Measurements from ENCODE around the gene AP1S3. TPM values are rescaled to one million over a fixed set of nuclear protein-coding genes. Genes with fewer than 3 reads are reported as not detected.
"Not testable (repeated sequence)": the region's sequence is repeated elsewhere in the genome, so short reads cannot be mapped to it uniquely, and the experiment has no call there.

AP1S3 gene
- total RNA-seq, 4 donors from 2014 or later: 0.80 to 6.4 (median 1.7) TPM

- 83 to 89% methylated on average over 3 of the region's 3 CpGs for whole genome bisulfite sequencing, 2 donors
- intact Hi-C loops (cut with DNase I; ENCODE audit: low total_unique reads): no loop called here
- TF ChIP-seq, protein P1, sequence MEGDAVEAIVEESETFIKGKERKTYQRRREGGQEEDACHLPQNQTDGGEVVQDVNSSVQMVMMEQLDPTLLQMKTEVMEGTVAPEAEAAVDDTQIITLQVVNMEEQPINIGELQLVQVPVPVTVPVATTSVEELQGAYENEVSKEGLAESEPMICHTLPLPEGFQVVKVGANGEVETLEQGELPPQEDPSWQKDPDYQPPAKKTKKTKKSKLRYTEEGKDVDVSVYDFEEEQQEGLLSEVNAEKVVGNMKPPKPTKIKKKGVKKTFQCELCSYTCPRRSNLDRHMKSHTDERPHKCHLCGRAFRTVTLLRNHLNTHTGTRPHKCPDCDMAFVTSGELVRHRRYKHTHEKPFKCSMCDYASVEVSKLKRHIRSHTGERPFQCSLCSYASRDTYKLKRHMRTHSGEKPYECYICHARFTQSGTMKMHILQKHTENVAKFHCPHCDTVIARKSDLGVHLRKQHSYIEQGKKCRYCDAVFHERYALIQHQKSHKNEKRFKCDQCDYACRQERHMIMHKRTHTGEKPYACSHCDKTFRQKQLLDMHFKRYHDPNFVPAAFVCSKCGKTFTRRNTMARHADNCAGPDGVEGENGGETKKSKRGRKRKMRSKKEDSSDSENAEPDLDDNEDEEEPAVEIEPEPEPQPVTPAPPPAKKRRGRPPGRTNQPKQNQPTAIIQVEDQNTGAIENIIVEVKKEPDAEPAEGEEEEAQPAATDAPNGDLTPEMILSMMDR (IDR thresholded peaks at IDR 0.05): no peak
- no peak for TF ChIP-seq POLR2A (IDR thresholded peaks at IDR 0.05)
- DNase-seq (ENCODE audit: low spot score in 2 of 2): no peak
- H3K4me3 ChIP-seq (ENCODE audit: low read depth, poor library complexity, severe bottlenecking): no peak overlapping the region
Observed at GRCh38 chr2:223819891-223820290, 17.5 kb downstream of the AP1S3 start.

- WGBS, 2 donors: 64% methylated on average over 13 of the region's 13 CpGs
- TF ChIP-seq, protein P1 (IDR thresholded peaks at IDR 0.05): no peak
- TF ChIP-seq POLR2A (IDR thresholded peaks at IDR 0.05): no peak
- intact Hi-C loops (cut with DNase I; ENCODE audit: low total_unique reads): no loop called here
- DNase-seq (ENCODE audit: low spot score in 2 of 2): no peak
- H3K4me3 ChIP-seq (ENCODE audit: low read depth, poor library complexity, severe bottlenecking): no peak overlapping the region
Observed at GRCh38 chr2:223815884-223816570, 21.4 kb downstream of the AP1S3 start.

GRCh38 chr2:223815186-223815883 lies 22.0 kb downstream of the AP1S3 start:
- no peak for DNase-seq (ENCODE audit: low spot score in 2 of 2)
- no peak for TF ChIP-seq POLR2A (IDR thresholded peaks at IDR 0.05)
- TF ChIP-seq, protein P1 (IDR thresholded peaks at IDR 0.05): no peak
- intact Hi-C loops (cut with DNase I; ENCODE audit: low total_unique reads): no loop called here
- 62 to 72% methylated on average over 3 of the region's 3 CpGs for WGBS, 2 donors
- H3K4me3 ChIP-seq (ENCODE audit: low read depth, poor library complexity, severe bottlenecking): no peak overlapping the region

GRCh38 chr2:223814764-223815163 lies 22.6 kb downstream of the AP1S3 start:
- DNase-seq (ENCODE audit: low spot score in 2 of 2); intact Hi-C loops (cut with DNase I; ENCODE audit: low total_unique reads); H3K4me3 ChIP-seq (ENCODE audit: low read depth, poor library complexity, severe bottlenecking): not testable (repeated sequence)
- WGBS, 2 donors: 72 to 84% methylated on average over 3 of the region's 3 CpGs

DNA sequence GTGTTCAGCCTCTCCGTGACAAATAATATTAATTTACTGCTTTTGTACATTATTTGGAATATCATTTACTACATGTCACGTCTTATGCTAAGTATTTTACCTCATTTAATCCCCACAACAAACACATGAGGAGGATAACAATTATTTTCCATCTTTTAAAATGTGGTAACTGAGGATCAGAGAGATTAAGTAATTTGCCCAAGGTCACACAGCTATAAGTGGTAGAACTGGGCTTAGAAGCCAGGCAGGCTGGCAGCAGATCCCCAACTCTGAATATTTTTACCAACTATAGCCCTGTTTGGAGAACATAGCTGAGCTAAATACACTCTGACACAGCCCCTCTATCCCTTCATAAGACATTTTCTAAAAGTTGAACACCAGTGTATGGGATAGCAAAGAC lies 24.1 kb downstream of the AP1S3 start:
- DNase-seq (ENCODE audit: low spot score in 2 of 2): no peak
- intact Hi-C loops (cut with DNase I; ENCODE audit: low total_unique reads): no loop called here
- WGBS, 2 donors: 93 to 96% methylated on average over 2 of the region's 2 CpGs
- TF ChIP-seq POLR2A (IDR thresholded peaks at IDR 0.05): no peak
- TF ChIP-seq, protein P1 (IDR thresholded peaks at IDR 0.05): no peak
- H3K4me3 ChIP-seq (ENCODE audit: low read depth, poor library complexity, severe bottlenecking): no peak overlapping the region

DNA sequence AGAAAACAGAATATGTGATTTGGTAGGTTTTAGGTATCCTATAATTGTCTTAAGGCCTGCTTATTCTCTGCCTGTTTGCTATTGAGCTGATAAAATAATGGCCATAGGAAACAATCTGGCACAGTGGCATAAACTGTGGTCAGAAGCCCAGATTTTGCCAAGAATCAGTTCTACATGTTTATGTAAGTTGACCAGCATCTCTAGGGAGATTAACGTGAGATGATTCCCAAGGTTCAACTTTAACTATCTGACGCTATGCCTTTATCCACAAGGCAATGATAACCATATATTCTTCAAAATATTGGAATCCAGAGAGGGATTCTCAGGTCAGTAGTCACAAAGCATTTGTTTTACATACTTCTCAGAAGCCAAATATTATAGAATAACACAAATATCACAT lies 25.6 kb downstream of the AP1S3 start:
- H3K4me3 ChIP-seq (ENCODE audit: low read depth, poor library complexity, severe bottlenecking): no peak overlapping the region
- 88 to 91% methylated on average over 2 of the region's 2 CpGs for WGBS, 2 donors
- intact Hi-C loops (cut with DNase I; ENCODE audit: low total_unique reads): no loop called here
- TF ChIP-seq, protein P1 (IDR thresholded peaks at IDR 0.05): no peak
- no peak for TF ChIP-seq POLR2A (IDR thresholded peaks at IDR 0.05)
- no peak for DNase-seq (ENCODE audit: low spot score in 2 of 2)

Data from lower leg skin (tissue), 4 donors.